Muscle of arm (tissue), 12 donors: ENCODE results near the gene FAM131A. TPM values are rescaled to one million over a fixed set of nuclear protein-coding genes. Genes with fewer than 3 reads are reported as not detected.

Source experiments
- DNase-seq: peaks from one replicate; pipeline ENCODE4 v3.0.0-alpha.2; 2013
- polyA plus RNA-seq, 12 donors: library from polyadenylated mRNA; unstranded; fragments of 120-200 nt; gene quantifications; one replicate each; pipeline ENCODE4 v1.2.1, GENCODE V29; 2013; ENCODE audit not compliant: insufficient read length in 12 of 12

Gene FAM131A
- polyA plus RNA-seq, 12 donors = 9.3 to 12.9 (median 10.5) TPM; not detected in 1

DNA sequence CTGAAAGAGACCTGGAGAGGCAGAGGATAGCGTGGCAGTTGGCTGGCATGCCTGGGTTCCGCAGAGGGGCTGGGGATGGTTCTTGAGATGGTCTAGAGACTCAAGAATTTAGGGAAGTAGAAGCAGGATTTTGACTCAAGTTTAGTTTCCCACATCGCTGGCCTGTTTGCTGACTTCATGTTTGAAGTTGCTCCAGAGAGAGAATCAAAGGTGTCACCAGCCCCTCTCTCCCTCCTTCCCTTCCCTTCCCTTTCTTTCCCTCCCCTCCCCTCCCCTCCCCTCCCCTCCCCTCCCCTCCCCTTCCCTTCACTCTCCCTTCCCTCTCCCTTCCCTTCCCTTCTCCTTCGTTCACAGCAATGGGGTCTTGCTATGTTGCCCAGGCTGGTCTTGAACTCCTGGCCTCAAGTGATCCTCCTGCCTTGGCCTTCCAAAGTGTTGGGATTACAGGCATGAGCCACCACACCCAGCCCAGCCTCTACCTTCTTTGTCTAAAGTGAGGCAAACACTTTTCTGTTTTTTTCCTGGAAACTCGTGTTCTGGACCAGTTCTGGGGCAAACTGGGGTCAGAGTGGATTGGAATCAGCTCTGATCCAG is 52.6 kb downstream of the FAM131A start:
- DNase-seq = no peak

DNA sequence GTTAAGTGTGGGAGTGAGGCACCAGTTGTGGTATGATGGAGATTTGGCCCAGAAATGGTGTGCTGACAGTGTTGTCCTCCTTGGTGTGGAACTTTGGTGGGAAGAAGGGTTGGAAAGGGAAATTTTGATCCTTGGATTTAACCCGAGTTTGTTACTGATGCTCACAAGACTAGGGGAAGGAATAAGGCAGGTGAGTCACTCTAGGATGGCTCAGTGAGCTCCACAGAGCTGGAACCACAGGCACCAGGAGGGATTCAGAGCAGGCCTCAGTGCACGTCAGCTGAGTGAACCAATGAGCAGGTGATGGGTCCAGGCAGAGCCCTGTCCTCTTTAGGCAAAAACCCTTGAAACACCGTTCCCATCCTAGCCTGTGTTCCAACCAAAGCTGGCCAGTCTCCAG is 53.9 kb downstream of the FAM131A start:
- no peak for DNase-seq

DNA sequence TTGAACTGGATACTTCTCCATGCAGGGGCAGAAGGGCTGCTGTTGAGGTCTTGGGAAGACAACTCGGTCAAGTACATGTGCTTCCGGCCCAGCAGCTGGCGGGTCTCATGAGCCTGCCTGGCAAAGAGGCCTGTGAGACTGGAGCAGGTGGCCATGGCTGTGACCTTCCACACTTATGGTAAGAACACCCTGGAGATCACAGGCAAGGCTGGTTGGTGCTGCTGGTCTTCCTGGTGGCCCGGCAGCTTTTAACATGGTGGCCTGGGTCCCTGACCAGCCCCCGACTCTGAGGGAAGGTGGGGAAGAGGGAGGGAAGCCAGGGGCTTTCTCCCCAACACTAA is 57.9 kb downstream of the FAM131A start:
- no peak for DNase-seq

Other genes with a start within 250 kb of the FAM131A start
- gene HTR3E, start 240.5 kb upstream of the FAM131A start, polyA plus RNA-seq = under 1 TPM in 2 of 12 donors, not detected in 10; 0.09 to 0.21 TPM
- 10 to 100 TPM in 11 of 12 donors, not detected in 1; 32.5 to 47.9 (median 36.3) TPM for gene EIF2B5, start 202.2 kb upstream of the FAM131A start, polyA plus RNA-seq
- gene DVL3, start 182.2 kb upstream of the FAM131A start, polyA plus RNA-seq = 100 to 1,000 TPM in 1 of 12 donors, 10 to 100 TPM in 10, not detected in 1; 65.3 to 104 (median 83.6) TPM
- gene AP2M1, start 162.7 kb upstream of the FAM131A start, polyA plus RNA-seq = 100 to 1,000 TPM in 11 of 12 donors, not detected in 1; 170 to 233 (median 199) TPM
- 10 to 100 TPM in 11 of 12 donors, not detected in 1; 35.8 to 55.4 (median 43.2) TPM for gene ABCF3, start 151.4 kb upstream of the FAM131A start, polyA plus RNA-seq
- 1 to 10 TPM in 1 of 12 donors, under 1 TPM in 10, not detected in 1; 0.18 to 3.1 (median 0.43) TPM for gene VWA5B2, start 108.0 kb upstream of the FAM131A start, polyA plus RNA-seq
- 10 to 100 TPM in 11 of 12 donors, not detected in 1; 19.4 to 37.9 (median 22.4) TPM for gene ALG3, start 88.6 kb upstream of the FAM131A start, polyA plus RNA-seq
- gene EEF1AKMT4, start 87.9 kb upstream of the FAM131A start, polyA plus RNA-seq = 1 to 10 TPM in 9 of 12 donors, under 1 TPM in 1, not detected in 2; 0.84 to 2.5 (median 1.4) TPM
- under 1 TPM in 4 of 12 donors, not detected in 8; 0.12 to 0.34 (median 0.15) TPM for gene CAMK2N2, start 76.0 kb upstream of the FAM131A start, polyA plus RNA-seq
- gene ECE2, start 61.6 kb upstream of the FAM131A start, polyA plus RNA-seq = under 1 TPM in 1 of 12 donors, not detected in 11; 0.43 TPM
- gene PSMD2, start 38.4 kb upstream of the FAM131A start, polyA plus RNA-seq = 100 to 1,000 TPM in 11 of 12 donors, not detected in 1; 144 to 202 (median 165) TPM
- 100 to 1,000 TPM in 11 of 12 donors, not detected in 1; 140 to 297 (median 177) TPM for gene EIF4G1, start 23.0 kb upstream of the FAM131A start, polyA plus RNA-seq
- gene CLCN2, start 24.0 kb downstream of the FAM131A start, polyA plus RNA-seq = 10 to 100 TPM in 1 of 12 donors, 1 to 10 TPM in 10, not detected in 1; 1.9 to 13.6 (median 3.6) TPM
- gene POLR2H, start 24.1 kb downstream of the FAM131A start, polyA plus RNA-seq = 10 to 100 TPM in 11 of 12 donors, not detected in 1; 35.9 to 64.8 (median 44.4) TPM
- 1 to 10 TPM in 10 of 12 donors, not detected in 2; 1.5 to 2.2 (median 2.0) TPM for gene THPO, start 40.6 kb downstream of the FAM131A start, polyA plus RNA-seq
- gene CHRD, start 42.5 kb downstream of the FAM131A start, polyA plus RNA-seq = 10 to 100 TPM in 11 of 12 donors, not detected in 1; 14.6 to 38.9 (median 18.3) TPM
- gene EPHB3, start 224.2 kb downstream of the FAM131A start, polyA plus RNA-seq = 10 to 100 TPM in 11 of 12 donors, not detected in 1; 23.8 to 49.1 (median 35.9) TPM